Fibroblast of pulmonary artery (primary cell): ENCODE results near the gene AGXT2.

Experiments
- DNase-seq: peaks from one replicate; pipeline ENCODE4 v3.0.0-alpha.2; 2010; ENCODE audit warnings: low read depth
- H3K4me3 ChIP-seq: replicated peaks from 2 replicates; pipeline ENCODE4 v1.5.1; 2011; ENCODE audit warnings: low read depth, mild to moderate bottlenecking, control low read depth, low read length, moderate library complexity
- CTCF ChIP-seq: IDR thresholded peaks from 2 replicates; pipeline ENCODE4 v1.5.1; 2011; ENCODE audit warnings: mild to moderate bottlenecking, control low read depth, low read length, inconsistent platforms; ENCODE audit errors: missing control alignments

Gene AGXT2

GRCh38 chr5:35047785-35048404, at the start of gene AGXT2:
Gene AGXT2 (minus strand): TSS chr5:35047949. CDS start chr5:35047892, 57 bp downstream.
- H3K4me3 ChIP-seq, result no peak within 1 kb of the TSS
- no peak for TF ChIP-seq CTCF
- no peak for DNase-seq

- no peak for TF ChIP-seq CTCF
- DNase-seq, result no peak
- no peak overlapping the region for H3K4me3 ChIP-seq
These were observed 49.2 kb upstream of the AGXT2 start for GRCh38 chr5:35096932-35097331.

GRCh38 chr5:35096216-35096615, 48.5 kb upstream of the AGXT2 start:
- no peak for DNase-seq
- no peak for TF ChIP-seq CTCF

GRCh38 chr5:35095366-35095765, 47.6 kb upstream of the AGXT2 start:
- no peak overlapping the region for H3K4me3 ChIP-seq
- no peak for DNase-seq
- TF ChIP-seq CTCF, result no peak

More at GRCh38 chr5:35096216-35096615, 48.5 kb upstream of the AGXT2 start:
- H3K4me3 ChIP-seq, result no peak overlapping the region

GRCh38 chr5:35094948-35095347, 47.2 kb upstream of the AGXT2 start:
- H3K4me3 ChIP-seq, result no peak overlapping the region
- TF ChIP-seq CTCF, result no peak
- DNase-seq, result no peak

GRCh38 chr5:35092703-35093102, 45.0 kb upstream of the AGXT2 start:
- DNase-seq, result no peak
- TF ChIP-seq CTCF, result no peak
- no peak overlapping the region for H3K4me3 ChIP-seq

GRCh38 chr5:35091704-35092103, 44.0 kb upstream of the AGXT2 start:
- no peak for DNase-seq
- H3K4me3 ChIP-seq, result no peak overlapping the region
- TF ChIP-seq CTCF, result no peak
